ENCODE results near the gene SERGEF.

SERGEF gene

DNA sequence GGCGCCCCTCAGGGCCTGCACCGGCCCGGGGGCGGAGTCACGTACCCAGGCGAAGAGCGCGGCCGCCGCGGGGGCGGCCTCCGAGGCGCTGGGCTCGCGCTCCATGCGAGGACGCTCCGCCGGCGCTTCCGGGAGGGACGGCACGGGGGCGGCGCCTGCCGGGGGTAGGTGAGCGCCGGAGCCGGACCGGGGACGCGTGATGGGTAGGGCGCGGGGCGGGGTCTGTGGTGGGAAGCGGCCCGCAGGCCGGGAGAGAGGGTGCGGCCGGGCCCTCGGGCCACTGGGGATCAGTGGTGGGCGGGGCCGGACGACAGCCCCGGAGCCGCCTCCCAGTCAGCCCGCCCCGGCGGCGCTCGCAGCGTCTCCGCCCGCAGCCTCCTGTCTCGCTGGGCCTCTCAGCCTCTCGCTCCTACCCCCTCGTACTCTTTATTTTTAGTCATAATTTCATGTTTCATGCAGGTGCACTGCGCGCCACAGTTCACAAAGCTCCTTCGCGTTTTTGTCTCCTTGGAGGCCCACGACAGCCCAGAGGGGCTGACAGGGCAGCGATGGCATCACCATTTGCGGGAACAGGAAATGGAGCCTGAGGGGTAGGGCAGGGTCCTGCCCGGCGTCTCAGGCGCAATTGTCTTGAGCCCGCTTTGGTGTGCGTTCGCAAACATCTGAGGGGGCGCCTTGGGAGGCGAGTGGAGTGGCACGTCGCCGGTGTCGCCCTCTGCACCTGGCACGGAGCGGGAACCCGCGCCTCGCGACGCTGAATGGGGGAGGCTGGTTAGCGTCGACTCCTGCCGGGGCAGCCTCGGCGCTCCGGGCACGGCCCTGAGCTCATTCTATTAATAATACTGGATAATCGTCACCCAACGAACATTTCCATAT lies at the start of gene SERGEF:
TSS of gene SERGEF (minus strand) at position 142 of the 876 bp plus-strand sequence. CDS start at position 105, 37 bp downstream.
- peak; percentile 75 to 96 (median 82) for DNase-seq (ENCODE audit: low read depth in 4 of 4, low spot score in 1 of 4)

DNA sequence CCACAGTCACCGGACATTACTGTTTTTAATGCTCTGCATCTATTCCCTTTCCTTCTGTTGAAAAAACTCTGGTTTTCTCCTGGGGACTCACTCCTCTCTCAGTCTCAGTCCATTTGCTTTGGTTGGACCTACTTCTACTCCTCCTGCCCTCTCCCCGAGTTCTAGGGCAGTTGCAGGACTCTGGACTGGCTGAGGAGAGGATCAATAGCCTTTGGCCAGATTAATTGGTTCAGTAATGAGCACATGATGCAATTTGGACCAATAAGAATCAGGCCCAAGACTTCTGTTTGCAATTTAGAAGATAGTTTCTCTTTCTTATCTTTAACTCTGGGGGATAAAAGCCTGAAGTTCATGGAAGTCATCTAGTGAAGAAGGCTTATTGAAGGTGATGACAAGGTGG lies 48.5 kb upstream of the SERGEF start:
- DNase-seq (ENCODE audit: low read depth in 4 of 4, low spot score in 1 of 4), result no peak

DNA sequence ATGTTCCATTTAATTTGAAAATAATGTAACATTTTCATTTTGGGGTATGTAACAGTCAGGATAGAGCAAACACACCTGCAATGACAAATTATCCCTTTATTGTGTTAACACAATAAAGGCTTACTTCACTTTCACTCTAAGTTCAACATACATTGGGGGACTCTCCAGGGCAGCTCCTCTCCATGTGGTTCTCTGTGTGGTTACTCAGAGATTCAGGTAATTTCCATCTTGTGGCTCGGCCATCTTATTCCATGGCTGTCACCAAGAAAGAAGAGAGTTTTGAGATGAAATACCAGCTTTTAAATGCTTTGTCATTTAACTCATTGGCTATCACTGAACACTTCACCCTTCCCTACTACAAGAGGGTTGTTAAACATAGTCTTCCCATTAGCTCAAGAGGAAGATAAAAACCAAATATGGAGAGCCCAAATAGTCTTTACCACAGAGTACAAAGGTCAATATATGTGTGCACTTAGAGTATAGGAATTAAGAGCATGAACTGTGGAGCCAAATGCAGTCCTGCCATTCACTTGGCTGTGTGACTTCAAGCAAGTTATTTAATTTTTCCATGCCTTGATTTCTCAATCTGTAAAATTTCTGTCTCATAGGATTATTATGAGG lies 43.8 kb upstream of the SERGEF start:
- DNase-seq (ENCODE audit: low read depth in 4 of 4, low spot score in 1 of 4), result no peak

DNA sequence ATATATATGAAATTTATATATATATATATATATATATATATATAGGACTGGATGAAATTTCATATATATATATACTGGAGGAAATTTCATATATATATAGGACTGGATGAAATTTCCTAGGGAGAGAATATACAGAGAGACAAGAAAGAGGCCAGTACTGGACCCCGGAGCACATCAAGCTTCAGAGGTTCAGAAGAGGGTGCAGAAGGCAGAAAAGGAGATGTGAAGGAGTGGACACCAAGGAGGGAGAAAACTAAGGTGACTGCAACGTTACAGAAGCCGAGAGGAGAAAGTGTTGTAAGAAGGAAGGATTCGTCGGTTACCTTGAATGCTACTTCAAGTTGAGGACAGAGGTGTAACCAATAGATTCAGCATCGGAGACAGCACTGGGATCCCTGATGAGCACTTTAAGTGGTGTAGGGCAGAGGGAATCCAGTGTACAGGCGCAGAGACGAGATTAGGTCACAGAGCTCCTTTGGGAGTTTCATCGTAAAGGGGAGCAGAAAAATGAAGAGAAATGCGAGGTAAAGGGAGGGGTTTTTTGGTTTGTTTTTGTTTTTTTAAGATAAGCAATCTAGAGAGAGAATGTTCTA lies 41.8 kb upstream of the SERGEF start:
- DNase-seq (ENCODE audit: low read depth in 4 of 4, low spot score in 1 of 4), result no peak

DNA sequence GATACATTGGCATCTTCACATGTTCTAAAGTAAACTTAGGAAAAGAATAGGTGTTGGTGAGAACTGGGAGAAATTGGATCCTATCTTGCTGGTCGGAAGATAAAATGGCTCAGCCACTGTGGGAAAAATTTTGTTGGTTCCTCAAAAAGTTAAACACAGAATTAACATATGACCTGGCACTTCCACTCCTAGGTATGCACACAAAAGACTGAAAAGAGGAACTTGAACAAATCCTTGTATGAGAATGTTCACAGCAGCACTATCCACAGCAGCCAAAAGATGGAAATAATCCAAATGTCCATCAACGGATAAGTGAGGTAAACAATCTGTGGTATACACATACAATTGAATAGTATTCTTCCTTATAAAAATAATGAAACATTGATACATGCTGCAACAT lies 38.0 kb upstream of the SERGEF start:
- no peak for DNase-seq (ENCODE audit: low read depth in 4 of 4, low spot score in 1 of 4)

DNA sequence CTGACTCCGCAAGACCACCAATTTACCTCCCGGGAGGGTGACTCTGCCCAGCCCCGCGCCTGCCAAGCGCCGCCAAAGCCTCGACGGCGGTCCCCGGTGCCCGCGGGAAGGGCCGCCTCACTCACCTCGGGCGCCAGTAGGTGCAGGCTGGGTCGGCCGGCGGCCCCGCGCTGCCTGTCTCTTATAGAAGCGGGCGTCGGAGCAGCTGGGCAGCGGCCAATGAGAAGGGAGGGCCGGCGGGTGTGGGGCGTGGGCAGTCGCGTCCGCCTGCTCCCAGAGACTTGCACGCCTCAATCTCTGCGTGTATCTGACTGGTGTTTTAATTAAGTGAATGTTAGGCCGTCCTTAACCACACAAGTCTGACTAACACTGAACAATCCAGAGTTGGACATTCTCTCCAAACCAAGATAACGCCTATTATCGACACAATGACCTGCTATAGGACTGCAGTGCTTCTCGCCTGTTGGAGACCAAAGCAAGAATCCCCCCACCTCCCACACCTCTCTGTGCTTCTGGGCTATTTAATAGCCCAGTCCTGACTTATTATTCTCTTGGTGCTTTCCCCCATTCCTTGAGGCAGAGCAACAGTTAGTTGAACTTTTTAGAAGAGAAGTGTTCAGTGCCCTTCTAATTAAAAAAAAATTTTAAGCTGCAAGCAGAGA lies 33.4 kb upstream of the SERGEF start, which contains the start of gene TPH1:
TSS of gene TPH1 (minus strand) at position 154 of the 662 bp plus-strand sequence. CDS start 5,507 bp downstream, outside the sequence.
- DNase-seq (ENCODE audit: low read depth in 4 of 4, low spot score in 1 of 4), result no peak

DNA sequence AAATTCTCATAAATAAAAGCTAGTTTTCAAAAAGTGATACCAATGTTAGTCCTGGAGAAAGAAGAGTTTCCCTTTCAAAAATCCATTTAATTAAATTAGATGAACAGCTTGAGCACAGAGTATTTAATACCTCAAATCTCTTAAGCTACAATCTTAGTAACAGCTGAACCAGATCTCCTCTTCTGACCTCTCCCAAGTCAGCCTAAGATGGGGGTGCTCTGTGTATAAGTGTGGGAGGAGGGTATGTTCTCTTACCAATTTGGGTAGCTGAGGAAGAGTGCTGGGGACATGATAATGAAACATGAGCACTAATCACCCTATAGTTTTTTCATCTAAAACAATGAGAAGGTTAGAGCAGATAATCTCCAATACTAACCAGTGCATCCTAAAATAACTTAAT lies 23.6 kb upstream of the SERGEF start:
- no peak for DNase-seq (ENCODE audit: low read depth in 4 of 4, low spot score in 1 of 4)

DNA sequence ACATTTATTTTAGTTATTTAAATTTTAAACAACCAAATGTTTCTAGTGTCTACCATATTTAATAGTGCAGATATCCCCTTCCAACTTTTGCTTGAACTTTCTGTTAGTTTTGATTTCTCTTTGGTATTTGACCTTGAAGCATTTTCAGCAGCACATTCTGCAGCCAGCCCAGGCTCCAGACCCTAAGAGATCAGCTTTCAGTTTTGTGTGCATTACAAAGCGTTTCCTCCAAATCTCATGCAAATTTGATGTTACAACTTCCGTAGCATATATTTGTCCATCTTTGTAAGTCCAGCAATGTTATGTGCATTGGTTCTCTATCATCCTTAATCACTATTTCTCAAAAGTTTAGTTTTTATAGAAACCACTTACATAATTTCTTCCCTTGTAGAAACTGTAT lies 14.6 kb upstream of the SERGEF start:
- DNase-seq (ENCODE audit: low read depth in 4 of 4, low spot score in 1 of 4), result no peak

DNA sequence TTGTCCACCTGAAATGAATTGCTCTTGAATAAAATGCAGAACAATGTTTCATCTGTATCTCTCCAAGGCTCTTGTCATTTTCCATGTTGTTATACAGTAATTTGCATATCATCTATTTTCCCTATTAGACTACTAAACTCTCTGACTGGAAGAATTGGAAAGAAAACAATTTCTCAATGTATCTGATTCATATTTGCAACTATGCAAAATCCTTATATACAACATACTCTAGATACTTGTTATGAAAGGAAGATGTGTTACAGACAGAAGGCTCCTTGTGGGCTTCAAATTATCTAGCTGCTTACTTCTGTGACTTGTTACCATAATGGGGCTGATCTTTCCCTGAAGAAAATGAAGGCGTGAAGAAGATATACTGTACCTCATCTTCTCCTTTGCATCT lies 9.6 kb upstream of the SERGEF start:
- DNase-seq (ENCODE audit: low read depth in 4 of 4, low spot score in 1 of 4), result no peak

DNA sequence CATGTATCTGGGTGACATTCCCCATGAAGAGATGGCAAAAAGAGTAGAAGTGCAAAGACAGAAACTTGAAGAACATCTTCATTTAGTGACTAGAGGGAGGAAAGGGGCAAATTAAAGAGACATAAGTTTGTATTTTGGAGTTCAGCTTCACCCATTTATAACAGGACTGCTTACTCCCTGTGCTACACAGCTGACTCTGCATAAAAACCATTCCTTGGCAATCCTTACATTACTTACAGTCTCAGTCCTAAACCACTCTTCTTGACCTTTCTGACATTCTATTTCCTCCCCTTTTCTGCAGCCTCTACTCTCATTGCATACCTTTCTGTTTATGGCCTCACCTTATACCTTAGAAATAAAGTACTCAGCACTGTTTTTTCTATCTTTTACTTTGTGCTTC lies 6.8 kb upstream of the SERGEF start:
- no peak for DNase-seq (ENCODE audit: low read depth in 4 of 4, low spot score in 1 of 4)

DNA sequence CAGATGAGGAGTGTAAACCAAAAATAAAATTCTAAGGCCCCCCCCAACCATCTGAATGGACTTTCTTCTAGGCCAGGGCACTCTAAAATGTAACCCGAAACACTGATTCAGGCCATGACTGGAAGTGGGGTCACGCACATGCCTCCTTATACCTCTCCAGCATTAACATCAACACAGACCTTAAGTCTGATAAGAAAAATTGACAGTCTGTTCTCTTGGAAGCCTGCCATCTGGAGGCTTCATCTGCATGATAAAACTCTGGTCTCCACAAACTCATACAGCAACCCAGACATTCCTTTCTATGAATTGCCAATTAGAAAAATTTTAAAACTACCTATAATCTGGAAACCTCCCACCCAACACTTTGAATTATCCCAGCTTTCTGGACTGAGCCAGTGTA lies 3.9 kb upstream of the SERGEF start:
- no peak for DNase-seq (ENCODE audit: low read depth in 4 of 4, low spot score in 1 of 4)

DNA sequence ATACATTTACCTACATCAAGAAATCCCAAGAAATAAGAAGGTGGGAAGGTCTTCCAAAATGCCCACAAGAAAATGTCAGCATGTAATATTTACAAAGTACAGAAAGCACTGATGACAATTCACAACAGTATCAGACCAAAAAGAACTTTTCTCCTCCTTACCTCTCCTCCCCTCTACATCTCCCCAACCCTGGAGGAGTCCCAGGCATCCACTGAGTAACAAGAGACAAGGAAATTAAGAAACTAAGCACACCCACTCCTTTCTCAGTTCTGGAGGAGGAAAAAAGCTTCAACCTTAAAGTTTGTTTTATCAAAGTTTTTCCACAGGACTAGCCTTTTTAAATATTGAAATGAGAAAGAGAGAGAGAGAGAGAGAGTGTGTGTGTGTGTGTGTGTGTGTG lies 2.0 kb upstream of the SERGEF start:
- DNase-seq (ENCODE audit: low read depth in 4 of 4, low spot score in 1 of 4), result no peak

DNA sequence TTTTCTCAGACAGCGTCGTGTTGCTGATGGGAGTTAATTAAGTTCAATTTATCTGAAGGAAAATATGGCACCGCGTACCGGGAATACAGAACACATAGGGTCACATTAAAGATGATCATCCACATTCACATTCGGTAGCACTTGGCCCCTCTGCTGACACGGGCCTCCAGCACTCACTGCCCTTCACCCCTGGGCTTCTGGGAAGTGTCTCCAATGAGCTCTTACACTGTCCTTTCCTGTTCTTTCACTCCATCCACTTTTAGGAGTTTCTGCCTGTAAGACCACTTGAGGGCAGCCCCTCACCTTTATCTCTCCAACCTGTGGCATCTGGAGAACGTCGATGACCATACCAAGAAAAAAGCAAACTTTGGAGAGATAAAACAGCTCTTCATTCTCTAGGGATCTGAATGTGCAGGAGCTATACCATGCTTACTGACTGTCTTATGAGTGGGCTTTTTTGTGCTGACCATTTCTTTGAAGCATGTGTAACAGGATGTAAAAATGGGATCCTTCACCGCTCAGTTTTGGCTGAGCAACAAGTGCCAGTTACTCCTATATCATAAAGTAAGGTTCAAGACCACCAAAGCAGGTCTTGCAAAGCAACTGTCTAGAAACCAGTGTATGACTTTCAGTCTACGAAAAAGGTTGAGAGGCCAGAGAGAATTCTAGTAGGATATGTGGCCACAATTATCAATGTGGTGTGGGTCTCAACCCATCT lies 1.1 kb upstream of the SERGEF start:
- DNase-seq (ENCODE audit: low read depth in 4 of 4, low spot score in 1 of 4), result no peak

DNA sequence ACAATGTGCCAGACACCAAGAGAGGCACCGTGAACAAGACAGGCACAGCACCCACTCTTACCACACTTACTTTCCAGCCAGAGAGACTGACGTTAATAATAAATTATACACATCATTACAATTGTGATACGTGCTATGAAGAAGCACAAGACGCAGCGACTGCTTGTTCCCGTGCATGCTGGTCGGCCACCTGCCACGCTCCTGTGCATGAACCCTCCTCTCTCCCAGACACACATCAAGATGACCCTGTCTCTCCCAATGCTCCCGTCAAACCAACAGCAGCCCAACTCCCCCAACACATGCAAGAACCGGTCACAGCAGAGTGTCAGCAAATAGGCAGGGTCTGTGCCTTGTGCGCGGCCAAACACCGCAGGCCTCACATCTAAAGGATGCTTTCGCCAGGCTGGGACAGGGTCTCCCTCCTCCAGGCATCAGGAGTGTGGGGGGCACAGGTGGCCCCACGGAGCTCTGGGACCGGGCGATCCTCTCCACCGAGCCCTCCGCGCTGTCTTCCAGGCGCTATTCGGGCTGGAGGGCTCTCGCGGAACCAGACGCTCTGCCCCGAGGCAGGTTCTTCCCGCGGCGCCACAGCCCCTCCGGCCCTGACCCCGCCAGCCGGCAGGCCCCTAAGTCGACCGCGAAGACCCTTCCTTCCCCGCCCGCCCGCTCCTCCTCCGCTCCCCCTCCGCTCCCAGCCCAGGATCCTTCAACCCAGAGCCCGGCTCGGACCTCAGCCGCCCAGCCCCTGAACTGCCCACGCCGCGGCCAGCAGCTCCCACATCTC lies 533 bp downstream of the SERGEF start:
- no peak for DNase-seq (ENCODE audit: low read depth in 4 of 4, low spot score in 1 of 4)

DNA sequence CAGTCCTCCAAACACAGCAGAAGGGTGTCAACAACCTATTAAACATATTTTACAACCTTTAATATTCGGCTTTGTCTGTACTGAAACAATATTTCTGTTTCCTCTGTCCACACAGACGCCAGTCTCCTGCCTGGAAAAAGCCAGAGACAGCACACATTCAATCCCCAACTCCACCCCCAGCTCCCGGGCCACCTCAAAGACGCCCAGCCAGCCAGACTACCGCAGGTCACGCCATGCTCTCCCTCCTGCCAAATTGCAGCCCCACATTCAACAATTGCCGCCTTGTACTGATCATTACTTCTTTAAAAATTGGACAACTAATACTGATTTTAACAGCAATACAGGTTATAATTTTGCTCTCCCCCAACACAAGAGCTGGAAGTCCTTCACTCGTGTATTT lies 1.2 kb downstream of the SERGEF start:
- no peak for DNase-seq (ENCODE audit: low read depth in 4 of 4, low spot score in 1 of 4)

DNA sequence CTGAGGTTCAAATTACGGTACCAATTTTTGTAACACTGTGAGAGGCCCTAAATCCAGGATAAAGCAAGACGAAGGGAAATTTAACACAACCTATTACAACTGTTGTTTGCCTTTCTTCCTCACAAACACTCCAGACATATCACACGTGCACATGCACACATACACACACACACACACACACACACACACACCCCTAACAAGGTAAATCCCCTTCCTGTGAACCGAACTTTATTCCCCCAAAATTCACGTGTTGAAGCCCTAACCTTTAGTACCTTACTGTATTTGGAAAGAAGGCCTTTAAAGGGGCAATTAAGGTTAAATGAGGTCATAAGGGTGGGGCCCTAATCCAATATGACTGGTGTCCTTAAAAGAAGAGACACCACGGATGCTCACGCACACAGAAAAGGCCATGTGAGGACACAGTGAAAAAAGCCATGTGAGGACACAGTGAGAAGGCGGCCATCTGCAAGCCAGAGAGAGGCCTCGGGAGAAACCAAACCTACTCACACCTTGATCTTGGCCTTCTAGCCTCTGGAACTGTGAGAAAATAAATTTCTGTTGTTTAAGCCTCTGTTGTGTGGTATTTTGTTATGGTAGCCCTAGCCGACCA lies 1.8 kb downstream of the SERGEF start:
- no peak for DNase-seq (ENCODE audit: low read depth in 4 of 4, low spot score in 1 of 4)

DNA sequence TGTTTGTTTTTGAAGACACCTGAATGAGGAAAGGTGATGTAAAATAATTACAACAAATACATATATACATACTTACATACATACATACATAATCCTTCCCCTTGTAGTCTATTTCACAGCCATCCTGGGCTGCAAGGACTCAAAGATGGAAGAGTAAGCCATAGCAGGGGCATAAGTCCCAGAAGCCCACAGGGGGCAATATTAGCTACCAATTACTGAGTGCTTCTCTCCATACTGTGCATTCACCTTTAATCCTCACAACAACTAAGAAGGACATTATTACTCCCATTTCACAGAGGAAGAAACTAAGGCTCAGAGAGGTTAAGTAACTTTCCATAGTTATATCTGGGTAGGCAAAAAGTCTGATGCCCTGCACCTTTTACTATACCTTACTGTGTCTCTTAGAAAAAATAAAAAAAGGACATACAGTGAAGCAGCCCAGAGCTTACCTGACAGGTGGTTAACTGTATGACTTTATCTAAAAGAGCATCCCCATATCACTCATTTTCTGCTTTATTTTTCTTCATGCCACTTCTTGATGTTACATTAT lies 2.7 kb downstream of the SERGEF start:
- no peak for DNase-seq (ENCODE audit: low read depth in 4 of 4, low spot score in 1 of 4)

DNA sequence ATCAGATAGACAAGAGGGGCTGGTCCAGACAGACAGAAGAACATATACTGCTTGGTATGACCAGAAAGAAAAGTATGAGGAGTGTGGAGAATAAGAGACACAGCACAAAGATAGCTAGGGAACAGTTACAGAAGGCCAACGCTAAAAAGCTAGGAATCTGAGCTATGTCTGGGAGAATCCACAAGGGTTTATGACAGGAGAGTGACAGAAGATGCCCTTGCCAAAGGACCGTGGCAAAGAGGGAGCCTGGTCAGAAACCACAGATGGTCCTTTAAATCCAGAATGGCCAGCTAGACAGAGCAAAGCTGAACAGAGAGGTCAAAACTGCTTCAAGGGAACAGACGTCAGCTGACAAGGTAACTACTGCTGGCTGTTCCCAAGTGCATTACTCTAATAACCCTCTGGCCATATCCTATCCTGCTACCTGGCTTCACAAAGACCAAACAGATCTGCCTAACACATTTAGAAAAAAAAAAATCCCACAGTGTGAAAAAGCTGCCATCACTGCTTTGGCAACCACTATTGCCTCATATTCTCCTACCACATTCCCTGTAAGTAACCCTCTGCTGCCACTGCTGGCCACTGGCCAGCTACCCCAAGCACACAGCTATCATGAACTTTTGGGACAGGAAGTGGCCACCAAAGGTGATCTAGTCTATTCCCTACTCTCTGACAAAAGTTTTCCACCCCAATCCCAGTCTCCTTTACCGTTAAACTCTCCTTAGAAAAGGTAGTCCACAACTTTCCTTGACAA lies 7.3 kb downstream of the SERGEF start:
- no peak for DNase-seq (ENCODE audit: low read depth in 4 of 4, low spot score in 1 of 4)

DNA sequence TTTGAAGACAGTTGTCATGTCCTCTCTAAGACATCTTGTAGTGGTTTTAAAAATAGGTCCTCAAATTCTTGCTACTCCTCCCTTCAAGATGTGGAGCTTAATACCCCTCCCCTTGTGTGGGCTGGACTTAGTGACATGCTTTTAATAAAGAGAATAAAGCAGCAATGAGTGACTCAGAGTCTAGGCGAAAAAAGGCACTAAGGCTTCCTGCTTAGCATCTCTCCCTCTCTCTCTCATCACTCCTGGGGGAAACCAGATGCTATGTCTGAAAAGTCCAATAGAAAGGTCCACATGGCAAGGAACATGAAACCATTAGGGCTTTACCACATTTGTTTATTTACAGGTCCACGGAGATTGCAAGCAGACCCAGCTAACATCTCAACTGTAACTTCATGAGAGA lies 11.7 kb downstream of the SERGEF start:
- no peak for DNase-seq (ENCODE audit: low read depth in 4 of 4, low spot score in 1 of 4)
